Measurements from ENCODE around the gene FANK1. TPM values are rescaled to one million over a fixed set of nuclear protein-coding genes. Genes with fewer than 3 reads are reported as not detected.

FANK1 gene
- polyA plus RNA-seq, 4 donors, result 1.5 to 4.0 (median 2.8) TPM

DNA sequence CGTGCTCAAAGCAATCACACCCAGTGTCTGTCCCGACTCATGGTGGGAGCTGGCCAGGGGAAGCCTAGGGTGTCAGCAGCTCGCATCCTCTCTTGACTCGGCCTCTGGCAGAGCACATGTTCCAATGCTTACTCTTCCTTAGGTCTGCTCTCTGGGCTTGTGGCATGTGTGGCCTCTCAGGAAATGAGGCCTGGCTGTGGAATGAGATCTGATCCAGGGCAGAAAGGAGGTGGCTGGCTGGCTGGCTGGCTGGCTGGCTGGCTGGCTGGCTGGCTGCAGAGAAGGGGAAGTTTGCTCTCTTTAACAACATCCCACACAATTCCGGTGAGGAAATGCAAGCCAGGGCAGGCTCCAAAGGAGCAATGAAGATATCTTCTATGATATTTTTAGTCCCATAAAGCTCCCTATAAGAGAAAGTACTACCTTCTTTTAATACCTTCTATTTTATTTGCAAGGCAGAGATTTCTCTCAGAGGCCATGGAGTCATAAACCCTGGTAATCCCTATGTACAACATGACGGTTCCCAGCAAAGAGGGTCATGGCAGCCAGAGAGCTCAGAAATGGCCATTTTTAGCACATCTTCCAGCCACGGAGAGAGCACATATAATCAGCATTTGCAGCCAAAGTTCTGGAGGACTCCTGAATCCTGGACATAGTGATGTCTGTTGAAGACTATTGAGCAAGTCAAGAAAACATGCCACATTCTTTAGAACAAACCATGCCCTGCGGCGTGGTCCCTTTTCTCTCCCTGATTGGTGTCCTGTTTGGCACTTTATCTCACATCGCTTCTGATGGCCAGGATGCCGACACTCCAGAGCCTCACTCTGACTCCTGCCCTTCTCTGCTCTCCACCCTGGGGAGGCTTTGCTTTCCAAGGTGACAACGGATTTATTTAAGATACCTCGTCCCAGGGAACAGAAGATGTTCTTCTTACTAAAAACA, 153.7 kb downstream of the FANK1 start:
- no peaks in the 10 kb centered on the region for H3K4me1 ChIP-seq (ENCODE audit: control insufficient read depth in 3 of 3, insufficient read depth in 2 of 3, low read depth in 1 of 3, low read length in 2 of 3)
- no peak overlapping the region for H3K4me3 ChIP-seq (ENCODE audit: low read depth in 1 of 3, low read length in 3 of 3)
- H3K27ac ChIP-seq (ENCODE audit: low read depth in 1 of 3, low read length in 2 of 3), result no peak overlapping the region
- FAIRE-seq (no peak), DNase-seq (no peak)
- H3K27me3 ChIP-seq (ENCODE audit: control insufficient read depth in 3 of 3, insufficient read depth in 3 of 3, low read length in 3 of 3), result no peaks in the 10 kb centered on the region
- H3K9me3 ChIP-seq (ENCODE audit: control insufficient read depth in 2 of 2, insufficient read depth in 1 of 2, low read depth in 1 of 2, low read length in 1 of 2), result no peaks in the 10 kb centered on the region
- 63 to 74% (median 73%) methylated on average over 13 of the region's 13 CpGs for WGBS, 3 donors
- no peaks in the 10 kb centered on the region for H3K36me3 ChIP-seq (ENCODE audit: control insufficient read depth in 3 of 3, insufficient read depth in 2 of 3, low read depth in 1 of 3, low read length in 3 of 3)

DNA sequence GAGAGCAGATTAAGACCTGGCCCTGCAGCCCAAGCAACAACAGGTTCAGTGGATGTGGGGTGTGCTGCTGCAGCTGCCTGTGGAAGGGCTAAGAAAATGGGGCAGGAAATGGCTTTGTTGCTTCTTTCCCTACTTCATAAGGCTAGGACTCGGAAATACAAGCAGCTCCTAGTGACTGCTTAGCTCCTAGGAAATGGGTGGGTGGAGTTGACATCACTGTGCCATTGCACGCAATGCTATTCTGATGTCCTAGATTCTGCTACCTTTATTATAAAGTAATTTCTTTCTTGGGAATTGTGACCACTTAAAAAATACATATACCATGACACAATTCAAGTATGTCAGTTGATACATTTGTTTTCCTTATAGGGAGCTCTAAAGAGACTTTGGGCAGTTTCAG, 155.8 kb downstream of the FANK1 start:
- no peak overlapping the region for H3K4me3 ChIP-seq (ENCODE audit: low read depth in 1 of 3, low read length in 3 of 3)
- 80 to 83% (median 81%) methylated on average over 2 of the region's 2 CpGs for WGBS, 3 donors
- no peaks in the 10 kb centered on the region for H3K27me3 ChIP-seq (ENCODE audit: control insufficient read depth in 3 of 3, insufficient read depth in 3 of 3, low read length in 3 of 3)
- no peak for DNase-seq
- no peaks in the 10 kb centered on the region for H3K9me3 ChIP-seq (ENCODE audit: control insufficient read depth in 2 of 2, insufficient read depth in 1 of 2, low read depth in 1 of 2, low read length in 1 of 2)
- H3K36me3 ChIP-seq (ENCODE audit: control insufficient read depth in 3 of 3, insufficient read depth in 2 of 3, low read depth in 1 of 3, low read length in 3 of 3), result no peaks in the 10 kb centered on the region
- no peak for FAIRE-seq
- no peak overlapping the region for H3K27ac ChIP-seq (ENCODE audit: low read depth in 1 of 3, low read length in 2 of 3)
- H3K4me1 ChIP-seq (ENCODE audit: control insufficient read depth in 3 of 3, insufficient read depth in 2 of 3, low read depth in 1 of 3, low read length in 2 of 3), result no peaks in the 10 kb centered on the region

DNA sequence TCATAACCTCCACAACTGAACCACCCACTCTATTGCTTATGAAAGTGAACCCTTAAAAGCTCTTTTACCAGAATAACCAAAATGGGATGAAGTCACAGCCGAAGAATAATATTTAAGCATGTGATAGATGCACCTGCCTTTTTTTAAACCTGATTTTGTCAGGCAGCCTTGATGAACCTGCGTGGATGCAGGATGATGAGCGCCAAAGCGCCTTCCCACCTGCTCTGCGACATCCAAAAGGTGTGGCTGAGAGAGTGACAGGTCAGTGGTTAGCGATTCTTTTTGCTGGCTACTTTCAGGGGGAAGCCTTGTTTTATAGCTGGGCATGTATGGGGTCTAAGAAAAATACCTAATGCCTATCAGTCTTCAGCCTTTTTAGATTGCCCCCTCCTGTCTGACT, 157.8 kb downstream of the FANK1 start:
- H3K4me3 ChIP-seq (ENCODE audit: low read depth in 1 of 3, low read length in 3 of 3), result no peak overlapping the region
- FAIRE-seq (no peak), DNase-seq (no peak)
- no peaks in the 10 kb centered on the region for H3K36me3 ChIP-seq (ENCODE audit: control insufficient read depth in 3 of 3, insufficient read depth in 2 of 3, low read depth in 1 of 3, low read length in 3 of 3)
- H3K4me1 ChIP-seq (ENCODE audit: control insufficient read depth in 3 of 3, insufficient read depth in 2 of 3, low read depth in 1 of 3, low read length in 2 of 3), result no peaks in the 10 kb centered on the region
- H3K27ac ChIP-seq (ENCODE audit: low read depth in 1 of 3, low read length in 2 of 3), result no peak overlapping the region
- peaks cover 0 to 2% (median 0%) of the 10 kb centered on the region in 3 donors for H3K27me3 ChIP-seq (ENCODE audit: control insufficient read depth in 3 of 3, insufficient read depth in 3 of 3, low read length in 3 of 3)
- WGBS, 3 donors, result 86 to 95% (median 95%) methylated on average over 6 of the region's 6 CpGs
- no peaks in the 10 kb centered on the region for H3K9me3 ChIP-seq (ENCODE audit: control insufficient read depth in 2 of 2, insufficient read depth in 1 of 2, low read depth in 1 of 2, low read length in 1 of 2)

DNA sequence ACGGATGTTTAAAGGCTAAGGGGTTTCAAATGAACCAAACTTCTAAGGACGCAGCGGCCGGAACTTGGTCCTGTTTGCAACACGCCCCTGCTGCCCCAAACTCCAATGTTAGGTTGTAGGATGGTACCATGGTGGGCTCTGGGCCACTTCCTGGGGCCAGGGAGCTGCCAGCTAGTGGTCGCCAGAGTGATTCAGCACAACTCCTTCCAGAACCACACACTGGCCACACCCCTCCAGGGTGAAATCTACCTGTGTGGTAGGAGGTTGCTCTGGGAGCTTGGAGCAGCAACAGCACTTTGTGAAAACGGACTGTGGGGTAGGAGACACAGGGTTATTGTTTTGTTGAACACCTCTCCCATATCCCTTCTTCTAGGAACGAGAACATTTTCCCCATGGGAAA, 161.1 kb downstream of the FANK1 start:
- FAIRE-seq (no peak), DNase-seq (no peak)
- Histone ChIP-seq H3K36me3 (ENCODE audit: control insufficient read depth in 3 of 3, insufficient read depth in 2 of 3, low read depth in 1 of 3, low read length in 3 of 3) (no peaks in the 10 kb centered on the region), H3K9me3 (ENCODE audit: control insufficient read depth in 2 of 2, insufficient read depth in 1 of 2, low read depth in 1 of 2, low read length in 1 of 2) (peaks cover 0 to 3% of the 10 kb centered on the region in 2 donors), H3K4me3 (ENCODE audit: low read depth in 1 of 3, low read length in 3 of 3) (no peak overlapping the region), H3K27ac (ENCODE audit: low read depth in 1 of 3, low read length in 2 of 3) (no peak overlapping the region), H3K27me3 (ENCODE audit: control insufficient read depth in 3 of 3, insufficient read depth in 3 of 3, low read length in 3 of 3) (peaks cover 0 to 2% (median 0%) of the 10 kb centered on the region in 3 donors), H3K4me1 (ENCODE audit: control insufficient read depth in 3 of 3, insufficient read depth in 2 of 3, low read depth in 1 of 3, low read length in 2 of 3) (no peaks in the 10 kb centered on the region)
- 67 to 85% (median 75%) methylated on average over 8 of the region's 8 CpGs for WGBS, 3 donors

DNA sequence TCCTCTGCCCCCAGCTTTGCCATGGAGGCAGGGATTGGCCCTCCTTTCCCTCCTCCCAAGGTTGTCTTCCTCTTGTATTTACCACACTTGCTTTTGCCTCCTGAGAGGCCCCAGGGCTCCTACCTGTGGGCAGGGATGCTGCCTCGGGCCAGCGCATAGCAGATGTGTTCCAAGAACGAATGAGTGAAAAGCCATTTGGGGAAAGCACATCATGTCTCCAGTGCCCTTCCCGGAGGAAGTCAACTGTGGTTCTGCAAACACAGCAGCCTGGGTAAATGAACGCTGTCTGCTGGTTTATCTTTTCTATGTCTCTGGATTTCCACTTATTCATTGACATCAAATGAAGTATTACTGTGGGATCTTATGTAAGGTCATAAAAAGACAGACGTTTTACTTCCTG, 161.7 kb downstream of the FANK1 start:
- Histone ChIP-seq H3K36me3 (ENCODE audit: control insufficient read depth in 3 of 3, insufficient read depth in 2 of 3, low read depth in 1 of 3, low read length in 3 of 3) (no peaks in the 10 kb centered on the region), H3K4me1 (ENCODE audit: control insufficient read depth in 3 of 3, insufficient read depth in 2 of 3, low read depth in 1 of 3, low read length in 2 of 3) (no peaks in the 10 kb centered on the region), H3K27ac (ENCODE audit: low read depth in 1 of 3, low read length in 2 of 3) (no peak overlapping the region), H3K4me3 (ENCODE audit: low read depth in 1 of 3, low read length in 3 of 3) (no peak overlapping the region), H3K9me3 (ENCODE audit: control insufficient read depth in 2 of 2, insufficient read depth in 1 of 2, low read depth in 1 of 2, low read length in 1 of 2) (peaks cover 0 to 3% of the 10 kb centered on the region in 2 donors), H3K27me3 (ENCODE audit: control insufficient read depth in 3 of 3, insufficient read depth in 3 of 3, low read length in 3 of 3) (peaks cover 0 to 2% (median 0%) of the 10 kb centered on the region in 3 donors)
- DNase-seq (no peak), FAIRE-seq (no peak)
- WGBS, 3 donors, result 39 to 45% (median 42%) methylated on average over 6 of the region's 6 CpGs

DNA sequence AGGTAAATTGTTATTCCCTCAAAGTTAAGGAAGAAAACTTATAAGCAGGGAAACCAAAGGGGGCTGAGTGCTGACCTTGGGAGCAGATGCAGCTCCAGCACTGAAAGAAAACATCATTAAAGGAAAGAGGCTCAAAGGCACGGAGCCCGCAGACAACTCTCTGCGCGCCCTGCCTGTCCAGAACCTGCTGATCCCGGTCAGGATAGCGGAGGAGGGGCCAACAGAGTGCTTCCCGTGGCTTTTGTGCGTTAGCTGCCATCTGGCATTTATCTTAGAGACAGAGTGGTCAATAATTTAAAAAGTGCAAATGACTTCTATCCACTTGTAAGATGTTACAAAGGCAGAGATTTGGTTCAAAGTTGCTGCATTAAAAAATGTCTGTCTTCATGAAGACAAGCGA, 162.1 kb downstream of the FANK1 start:
- Histone ChIP-seq H3K27ac (ENCODE audit: low read depth in 1 of 3, low read length in 2 of 3) (no peak overlapping the region), H3K4me1 (ENCODE audit: control insufficient read depth in 3 of 3, insufficient read depth in 2 of 3, low read depth in 1 of 3, low read length in 2 of 3) (no peaks in the 10 kb centered on the region), H3K9me3 (ENCODE audit: control insufficient read depth in 2 of 2, insufficient read depth in 1 of 2, low read depth in 1 of 2, low read length in 1 of 2) (peaks cover 0 to 3% of the 10 kb centered on the region in 2 donors), H3K4me3 (ENCODE audit: low read depth in 1 of 3, low read length in 3 of 3) (no peak overlapping the region), H3K36me3 (ENCODE audit: control insufficient read depth in 3 of 3, insufficient read depth in 2 of 3, low read depth in 1 of 3, low read length in 3 of 3) (no peaks in the 10 kb centered on the region), H3K27me3 (ENCODE audit: control insufficient read depth in 3 of 3, insufficient read depth in 3 of 3, low read length in 3 of 3) (peaks cover 0 to 2% (median 0%) of the 10 kb centered on the region in 3 donors)
- DNase-seq (no peak), FAIRE-seq (no peak)
- WGBS, 3 donors, result 23 to 40% (median 28%) methylated on average over 9 of the region's 9 CpGs

Other genes starting within 250 kb of the FANK1 start
- gene TEX36, start 213.4 kb upstream of the FANK1 start, polyA plus RNA-seq, result not detected
- 10 to 100 TPM in 2 of 4 donors, 1 to 10 TPM in 2; 8.6 to 30.4 (median 11.2) TPM for gene EDRF1, start 176.9 kb upstream of the FANK1 start, polyA plus RNA-seq
- under 1 TPM in 2 of 4 donors, not detected in 2; 0.07 to 0.18 TPM for gene MMP21, start 120.7 kb upstream of the FANK1 start, polyA plus RNA-seq
- gene UROS, start 73.3 kb upstream of the FANK1 start, polyA plus RNA-seq, result 10 to 100 TPM; 32.5 to 51.9 (median 38.5) TPM
- 10 to 100 TPM; 46.7 to 64.9 (median 55.3) TPM for gene BCCIP, start 73.0 kb upstream of the FANK1 start, polyA plus RNA-seq
- 10 to 100 TPM; 24.0 to 40.6 (median 28.0) TPM for gene DHX32, start 15.3 kb upstream of the FANK1 start, polyA plus RNA-seq